HepG2 (cell line): ENCODE data around the gene KANSL1. TPM values are rescaled to one million over a fixed set of nuclear protein-coding genes. Genes with fewer than 3 reads are reported as not detected.

Source experiments
- ATAC-seq: fragments of 200-7000 bp; cut with Tn5 transposase; 3 replicates; pipeline ENCODE4 v1.9.1; 2020; ENCODE audit warnings: mild to moderate bottlenecking, moderate library complexity
- BruUV-seq: library from RNA; stranded (reverse); fragments of 400-500 nt; replicated peaks from 2 replicates; lab custom pipeline; 2021; lab: Mats Ljungman, UMichigan
- CTCF ChIA-PET: fragments of 300-600 bp; formaldehyde crosslinking; extraction: SDS; loops from one replicate; lab custom pipeline; 2021; ENCODE audit warnings: low total read pairs, inconsistent platforms, low intra/inter-chr PET ratio; lab: Yijun Ruan, JAX
- POLR2A ChIA-PET: fragments of 350-600 bp; sonication (Branson Sonifier 250); formaldehyde crosslinking; loops from one replicate; lab custom pipeline; 2020; ENCODE audit warnings: antibody characterized with exemption, inconsistent platforms; lab: Yijun Ruan, JAX
- DNase-seq: peaks from one replicate; pipeline ENCODE4 v3.0.0-alpha.2; 2015; ENCODE audit warnings: low spot score
- FAIRE-seq: peaks from 3 replicates; lab custom pipeline; 2011; peaks lifted over from hg19 to GRCh38; lab: Jason Lieb, UNC
- H2AFZ ChIP-seq: one replicate; pipeline ENCODE4 v1.6.1; 2011; ENCODE audit warnings: low read length, inconsistent platforms
- H3K27ac ChIP-seq: fragments of 300-600 bp; 3 replicates; pipeline ENCODE4 v1.8.0; 2011; ENCODE audit warnings: mixed run types, mild to moderate bottlenecking, mixed read lengths, low read length, inconsistent platforms; ENCODE audit not compliant: insufficient read depth; ENCODE audit errors: extremely low read length
- H3K27me3 ChIP-seq, 2 experiments: fragments of 200-600 bp in 1 of 2; 2 replicates in 1 of 2; 3 replicates in 1 of 2; pipeline versions ENCODE4 v1.6.0 to v1.8.0; 2011; ENCODE audit warnings: low read length in 2 of 2, mild to moderate bottlenecking in 2 of 2, moderate library complexity in 2 of 2, inconsistent platforms in 1 of 2; ENCODE audit not compliant: insufficient read depth in 2 of 2, control insufficient read depth in 1 of 2
- H3K36me3 ChIP-seq, 2 experiments: fragments of 200-600 bp in 1 of 2; replicated peaks in 1 of 2; 2 replicates in 1 of 2; 3 replicates in 1 of 2; pipeline versions ENCODE4 v1.5.1 to v1.8.0; 2011; ENCODE audit warnings: low read length in 2 of 2, inconsistent platforms in 1 of 2; ENCODE audit not compliant: insufficient read depth in 2 of 2, control insufficient read depth in 1 of 2
- H3K4me1 ChIP-seq: 2 replicates; pipeline ENCODE4 v1.5.1; 2012; ENCODE audit warnings: low read length, inconsistent platforms; ENCODE audit not compliant: insufficient read depth
- H3K4me2 ChIP-seq: 2 replicates; pipeline ENCODE4 v1.6.0; 2011; ENCODE audit warnings: low read depth, low read length, inconsistent platforms
- H3K4me3 ChIP-seq, 3 experiments: fragments of 200-600 bp in 1 of 3; sonication (generic), shearing (Covaris generic) in 1 of 3; replicated peaks in 1 of 3; 2 replicates each; pipeline ENCODE4 v1.5.1; 2011 to 2016; ENCODE audit warnings: low read length in 3 of 3, inconsistent platforms in 2 of 3, low read depth in 2 of 3, mild to moderate bottlenecking in 2 of 3, control low read depth in 1 of 3, mixed read lengths in 1 of 3; ENCODE audit not compliant: insufficient read depth in 1 of 3
- H3K79me2 ChIP-seq: one replicate; pipeline ENCODE4 v1.6.1; 2011; ENCODE audit warnings: low read length, inconsistent platforms; ENCODE audit not compliant: insufficient read depth
- H3K9ac ChIP-seq: 2 replicates; pipeline ENCODE4 v1.6.0; 2011; ENCODE audit warnings: mild to moderate bottlenecking, low read depth, low read length, inconsistent platforms; ENCODE audit not compliant: insufficient read depth
- H3K9me3 ChIP-seq: 2 replicates; pipeline ENCODE4 v1.5.1; 2012; ENCODE audit warnings: mild to moderate bottlenecking, low read length
- H4K20me1 ChIP-seq: 2 replicates; pipeline ENCODE4 v1.6.0; 2011; ENCODE audit warnings: inconsistent platforms, mild to moderate bottlenecking, low read length, moderate library complexity; ENCODE audit not compliant: insufficient read depth
- ATF7-NPFF ChIP-seq: sonication (generic); formaldehyde crosslinking; IDR thresholded peaks from 2 replicates; pipeline ENCODE4 v1.8.1; 2023; ENCODE audit warnings: mild to moderate bottlenecking, low read depth, missing genetic modification reagents, moderate library complexity
- CC2D1A ChIP-seq: sonication (generic); formaldehyde crosslinking; IDR thresholded peaks from 2 replicates; pipeline ENCODE4 v1.8.1; 2023; ENCODE audit warnings: mild to moderate bottlenecking, missing genetic modification reagents
- CEBPG ChIP-seq: IDR thresholded peaks from 2 replicates; pipeline ENCODE4 v1.6.1; 2016
- FOXP1 ChIP-seq, 2 experiments: fragments of 450-650 bp in 1 of 2; IDR thresholded peaks; 2 replicates each; pipeline ENCODE4 v1.6.1; 2017 to 2018; ENCODE audit warnings: antibody characterized with exemption in 1 of 2
- HES4 ChIP-seq: sonication (generic); formaldehyde crosslinking; IDR thresholded peaks from 2 replicates; pipeline ENCODE4 v1.9.0; 2021; ENCODE audit warnings: mild to moderate bottlenecking, missing genetic modification reagents, borderline replicate concordance
- KLF16 ChIP-seq, 2 experiments: sonication (generic) in 1 of 2; formaldehyde crosslinking in 1 of 2; IDR thresholded peaks; 2 replicates each; pipeline versions ENCODE4 v1.6.1 to v1.8.0; 2016 to 2023; ENCODE audit warnings: missing genetic modification reagents in 2 of 2, missing compliant biosample characterization in 1 of 2
- SAP130 ChIP-seq: IDR thresholded peaks from 2 replicates; pipeline ENCODE4 v1.6.1; 2016; ENCODE audit warnings: low read depth
- SIX4 ChIP-seq: sonication (generic); formaldehyde crosslinking; IDR thresholded peaks from 2 replicates; pipeline ENCODE4 v1.4.0; 2020; ENCODE audit warnings: missing genetic modification reagents
- SPEN ChIP-seq: sonication (generic); formaldehyde crosslinking; IDR thresholded peaks from 2 replicates; pipeline ENCODE4 v1.5.1; 2020; ENCODE audit warnings: low read depth, mild to moderate bottlenecking, missing genetic modification reagents
- SRF ChIP-seq: IDR thresholded peaks from 2 replicates; pipeline ENCODE4 v1.6.1; 2011; ENCODE audit warnings: mild to moderate bottlenecking, low read depth, low read length, moderate library complexity
- ZNF660 ChIP-seq: sonication (generic); formaldehyde crosslinking; IDR thresholded peaks from 2 replicates; pipeline ENCODE4 v1.5.1; 2020; ENCODE audit warnings: mild to moderate bottlenecking, low read depth, missing genetic modification reagents, borderline replicate concordance
- ZNF691 ChIP-seq: sonication (generic); formaldehyde crosslinking; IDR thresholded peaks from 2 replicates; pipeline ENCODE4 v1.4.0; 2020; ENCODE audit warnings: missing genetic modification reagents, low read depth, mild to moderate bottlenecking, borderline replicate concordance
- ZNF816 ChIP-seq: sonication (generic); formaldehyde crosslinking; IDR thresholded peaks from 2 replicates; pipeline ENCODE4 v1.8.0; 2022; ENCODE audit warnings: missing genetic modification reagents, mild to moderate bottlenecking, borderline replicate concordance
- WGBS: methylation state at CpG from one replicate; pipeline ENCODE4 v1.1.6; 2017; ENCODE audit warnings: low lambda C conversion rate; 5-methylcytosine and 5-hydroxymethylcytosine counted together
- in situ Hi-C: cut with HindIII; loops from 2 replicates; pipeline ENCODE4 v1.10.0; 2017; ENCODE audit warnings: low pct_unique_long_range_greater_than_20kb; ENCODE audit not compliant: extremely low pct_ligation_motif_present
- intact Hi-C: fragments of 100-400 bp; cut with micrococcal nuclease; formaldehyde crosslinking; loops from one replicate; pipeline ENCODE4 v1.10.0; 2022; ENCODE audit not compliant: unreplicated experiment
- polyA plus RNA-seq, 8 experiments: library from polyadenylated mRNA; depleted of rRNA in 3 of 8; stranded (reverse) in 7 of 8; unstranded in 1 of 8; fragments of >200 nt; fragmentation: Illumina TruSeq in 4 of 8; extraction: Trizol in 4 of 8; gene quantifications; 2 replicates each; pipeline versions ENCODE4 v1.2.1 to v1.2.3, GENCODE V29; 2011 to 2016; ENCODE audit warnings: low read depth in 4 of 8, missing spikeins in 1 of 8, mixed read lengths in 1 of 8; ENCODE audit not compliant: insufficient read depth in 1 of 8
- total RNA-seq, 5 experiments: library from RNA; depleted of rRNA; stranded (reverse); fragments of >200 nt; fragmentation: Illumina TruSeq; extraction: Trizol; gene quantifications; 2 replicates each; pipeline ENCODE4 v1.2.3, GENCODE V29; 2016; ENCODE audit warnings: low read depth in 1 of 5
- TF ChIP-seq, protein P1 (sequence below): sonication (generic); formaldehyde crosslinking; IDR thresholded peaks from 2 replicates; pipeline ENCODE4 v1.4.0; 2020; ENCODE audit warnings: low read depth, mild to moderate bottlenecking, missing genetic modification reagents
- TF ChIP-seq, protein P2 (sequence below): sonication (generic); formaldehyde crosslinking; IDR thresholded peaks from 2 replicates; pipeline ENCODE4 v1.4.0; 2020; ENCODE audit warnings: missing genetic modification reagents
- TF ChIP-seq, protein P3 (sequence below): fragments of 450-650 bp; IDR thresholded peaks from 2 replicates; pipeline ENCODE4 v1.6.1; 2017

KANSL1 gene
- total and polyA plus RNA-seq, 2 of the 13 experiments (the other 11 are each of a cell fraction or from before 2014, with no cell fraction given) = 24.0 to 59.6 TPM

DNA sequence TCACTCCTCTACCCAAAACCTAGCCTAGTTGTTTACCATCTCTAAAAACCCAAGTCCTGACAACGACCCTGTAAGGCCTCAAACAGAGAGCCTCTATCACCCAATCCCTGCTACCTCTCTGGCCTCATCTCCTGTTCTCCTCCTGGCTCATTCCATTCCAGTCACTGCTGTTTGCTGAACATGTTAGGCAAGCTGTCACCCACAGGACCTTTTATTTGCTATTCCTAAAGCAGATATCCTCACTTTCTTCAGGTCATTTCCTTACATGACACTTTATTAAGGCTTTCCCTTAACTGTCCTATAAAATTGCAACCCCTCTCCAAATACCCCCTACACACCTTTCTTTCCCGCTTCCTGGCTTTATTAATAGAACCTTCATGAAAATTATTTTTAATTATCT is 85.1 kb downstream of the KANSL1 start (continued):
- TF ChIP-seq FOXP1 (IDR thresholded peaks at IDR 0.05) = no peak
- 0 out of 2 replicates have a peak, but pooled peaks have one; percentile 5 for TF ChIP-seq FOXP1 (CRISPR knock-in tag; IDR thresholded peaks at IDR 0.05)

- H3K4me1 ChIP-seq = peaks cover 63% of the 10 kb centered on the region
- H3K27me3 ChIP-seq = no peaks in the 10 kb centered on the region
- FAIRE-seq = no peak
- 93% methylated on average over 4 of the region's 4 CpGs for WGBS
- BruUV-seq = no TSS peak
- ChIA-PET CTCF (no interaction called here), POLR2A (interaction anchor here (0.6 kb wide), 1 partner anchor 170 kb away, joined by 3 read pairs; no protein-coding TSS in a partner anchor)
- H3K4me3 ChIP-seq = no peak overlapping the region
- H3K9ac ChIP-seq = no peak overlapping the region
- ATAC-seq = no peak
- in situ Hi-C loops = no loop called here
- peaks cover 76% of the 10 kb centered on the region for H4K20me1 ChIP-seq
- H3K79me2 ChIP-seq = peaks cover 96% of the 10 kb centered on the region
- H3K4me2 ChIP-seq = no peak overlapping the region
- H3K27ac ChIP-seq = no peak overlapping the region
- peaks cover 1 to 3% of the 10 kb centered on the region in 2 experiments; a peak in 1 of 5 replicates for H3K36me3 ChIP-seq
- H2AFZ ChIP-seq = no peak overlapping the region
- no peaks in the 10 kb centered on the region for H3K9me3 ChIP-seq
- DNase-seq = no peak
- intact Hi-C loops = no loop called here
- 0 out of 2 replicates have a peak, but pooled peaks have one; percentile 23 for TF ChIP-seq ATF7-NPFF (CRISPR knock-in tag)
- 0 out of 2 replicates have a peak, but pooled peaks have one; percentile 28 for TF ChIP-seq CC2D1A (CRISPR knock-in tag)
- TF ChIP-seq SPEN (CRISPR knock-in tag) = no peak
- TF ChIP-seq SRF = peak; percentile 59; the same call in 1 of the 2 replicates
- TF ChIP-seq ZNF691 = no peak
- TF ChIP-seq ZNF816 (CRISPR knock-in tag) = no peak
- no peak for TF ChIP-seq SIX4 (CRISPR knock-in tag)
- TF ChIP-seq KLF16 (CRISPR knock-in tag; IDR thresholded peaks at IDR 0.05) = no peak
- TF ChIP-seq, protein P1, sequence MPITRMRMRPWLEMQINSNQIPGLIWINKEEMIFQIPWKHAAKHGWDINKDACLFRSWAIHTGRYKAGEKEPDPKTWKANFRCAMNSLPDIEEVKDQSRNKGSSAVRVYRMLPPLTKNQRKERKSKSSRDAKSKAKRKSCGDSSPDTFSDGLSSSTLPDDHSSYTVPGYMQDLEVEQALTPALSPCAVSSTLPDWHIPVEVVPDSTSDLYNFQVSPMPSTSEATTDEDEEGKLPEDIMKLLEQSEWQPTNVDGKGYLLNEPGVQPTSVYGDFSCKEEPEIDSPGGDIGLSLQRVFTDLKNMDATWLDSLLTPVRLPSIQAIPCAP (CRISPR knock-in tag) = no peak
- TF ChIP-seq, protein P2, sequence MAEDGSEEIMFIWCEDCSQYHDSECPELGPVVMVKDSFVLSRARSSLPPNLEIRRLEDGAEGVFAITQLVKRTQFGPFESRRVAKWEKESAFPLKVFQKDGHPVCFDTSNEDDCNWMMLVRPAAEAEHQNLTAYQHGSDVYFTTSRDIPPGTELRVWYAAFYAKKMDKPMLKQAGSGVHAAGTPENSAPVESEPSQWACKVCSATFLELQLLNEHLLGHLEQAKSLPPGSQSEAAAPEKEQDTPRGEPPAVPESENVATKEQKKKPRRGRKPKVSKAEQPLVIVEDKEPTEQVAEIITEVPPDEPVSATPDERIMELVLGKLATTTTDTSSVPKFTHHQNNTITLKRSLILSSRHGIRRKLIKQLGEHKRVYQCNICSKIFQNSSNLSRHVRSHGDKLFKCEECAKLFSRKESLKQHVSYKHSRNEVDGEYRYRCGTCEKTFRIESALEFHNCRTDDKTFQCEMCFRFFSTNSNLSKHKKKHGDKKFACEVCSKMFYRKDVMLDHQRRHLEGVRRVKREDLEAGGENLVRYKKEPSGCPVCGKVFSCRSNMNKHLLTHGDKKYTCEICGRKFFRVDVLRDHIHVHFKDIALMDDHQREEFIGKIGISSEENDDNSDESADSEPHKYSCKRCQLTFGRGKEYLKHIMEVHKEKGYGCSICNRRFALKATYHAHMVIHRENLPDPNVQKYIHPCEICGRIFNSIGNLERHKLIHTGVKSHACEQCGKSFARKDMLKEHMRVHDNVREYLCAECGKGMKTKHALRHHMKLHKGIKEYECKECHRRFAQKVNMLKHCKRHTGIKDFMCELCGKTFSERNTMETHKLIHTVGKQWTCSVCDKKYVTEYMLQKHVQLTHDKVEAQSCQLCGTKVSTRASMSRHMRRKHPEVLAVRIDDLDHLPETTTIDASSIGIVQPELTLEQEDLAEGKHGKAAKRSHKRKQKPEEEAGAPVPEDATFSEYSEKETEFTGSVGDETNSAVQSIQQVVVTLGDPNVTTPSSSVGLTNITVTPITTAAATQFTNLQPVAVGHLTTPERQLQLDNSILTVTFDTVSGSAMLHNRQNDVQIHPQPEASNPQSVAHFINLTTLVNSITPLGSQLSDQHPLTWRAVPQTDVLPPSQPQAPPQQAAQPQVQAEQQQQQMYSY (CRISPR knock-in tag) = peak; percentile 76
- peak; percentile 25; the same call in 1 of the 2 replicates for TF ChIP-seq CEBPG (CRISPR knock-in tag)
- TF ChIP-seq HES4 (CRISPR knock-in tag) = no peak
- TF ChIP-seq SAP130 (CRISPR knock-in tag) = 0 out of 2 replicates have a peak, but pooled peaks have one; percentile 8
- TF ChIP-seq, protein P3, sequence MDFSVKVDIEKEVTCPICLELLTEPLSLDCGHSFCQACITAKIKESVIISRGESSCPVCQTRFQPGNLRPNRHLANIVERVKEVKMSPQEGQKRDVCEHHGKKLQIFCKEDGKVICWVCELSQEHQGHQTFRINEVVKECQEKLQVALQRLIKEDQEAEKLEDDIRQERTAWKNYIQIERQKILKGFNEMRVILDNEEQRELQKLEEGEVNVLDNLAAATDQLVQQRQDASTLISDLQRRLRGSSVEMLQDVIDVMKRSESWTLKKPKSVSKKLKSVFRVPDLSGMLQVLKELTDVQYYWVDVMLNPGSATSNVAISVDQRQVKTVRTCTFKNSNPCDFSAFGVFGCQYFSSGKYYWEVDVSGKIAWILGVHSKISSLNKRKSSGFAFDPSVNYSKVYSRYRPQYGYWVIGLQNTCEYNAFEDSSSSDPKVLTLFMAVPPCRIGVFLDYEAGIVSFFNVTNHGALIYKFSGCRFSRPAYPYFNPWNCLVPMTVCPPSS = no peak
- TF ChIP-seq ZNF660 (CRISPR knock-in tag) = no peak
These were observed 86.1 kb downstream of the KANSL1 start for GRCh38 chr17:46106966-46107644.
